Activated CD4-positive, alpha-beta T cell treated with anti-CD3 and anti-CD28 coated beads, Interleukin-2, amount 50 U/mL, for 16 hours (primary cell): ENCODE measurements around the gene TPST2.

Experiments used
- DNase-seq: peaks from one replicate; pipeline ENCODE4 v3.0.0-alpha.2; 2020

TPST2 gene

GRCh38 chr22:26553056-26553752 is 36.7 kb downstream of the TPST2 start:
- DNase-seq = no peak

GRCh38 chr22:26552466-26552865 is 37.5 kb downstream of the TPST2 start:
- DNase-seq = no peak

GRCh38 chr22:26551568-26551967 is 38.4 kb downstream of the TPST2 start:
- DNase-seq = no peak

- DNase-seq = no peak
These were observed 39.4 kb downstream of the TPST2 start for GRCh38 chr22:26550498-26551033.

- no peak for DNase-seq
These were observed 39.9 kb downstream of the TPST2 start for GRCh38 chr22:26549902-26550497.

GRCh38 chr22:26548984-26549383 is 40.9 kb downstream of the TPST2 start:
- DNase-seq = no peak

- DNase-seq = no peak
These were observed 41.6 kb downstream of the TPST2 start for GRCh38 chr22:26548303-26548702.

- DNase-seq = no peak
These were observed 42.1 kb downstream of the TPST2 start for GRCh38 chr22:26547837-26548236.

- peak; percentile 53 for DNase-seq
These were observed 42.5 kb downstream of the TPST2 start for GRCh38 chr22:26547426-26547825.

GRCh38 chr22:26546282-26546681 is 43.6 kb downstream of the TPST2 start:
- no peak for DNase-seq

GRCh38 chr22:26545827-26546226 is 44.1 kb downstream of the TPST2 start:
- no peak for DNase-seq

GRCh38 chr22:26545385-26545784 is 44.5 kb downstream of the TPST2 start:
- DNase-seq = no peak

GRCh38 chr22:26544489-26544888 is 45.4 kb downstream of the TPST2 start:
- no peak for DNase-seq

GRCh38 chr22:26542831-26543230 is 47.1 kb downstream of the TPST2 start:
- DNase-seq = peak; percentile 18

GRCh38 chr22:26541167-26541819 is 48.6 kb downstream of the TPST2 start:
- DNase-seq = no peak

GRCh38 chr22:26540119-26540518 is 49.8 kb downstream of the TPST2 start:
- no peak for DNase-seq

- DNase-seq = no peak
These were observed 53.2 kb downstream of the TPST2 start for GRCh38 chr22:26536762-26537134.

GRCh38 chr22:26536056-26536761 is 53.7 kb downstream of the TPST2 start:
- no peak for DNase-seq

GRCh38 chr22:26535603-26535908 is 54.4 kb downstream of the TPST2 start:
- DNase-seq = no peak

GRCh38 chr22:26534874-26535602 is 54.9 kb downstream of the TPST2 start:
- DNase-seq = no peak

GRCh38 chr22:26534171-26534855 is 55.6 kb downstream of the TPST2 start:
- no peak for DNase-seq

- DNase-seq = no peak
These were observed 60.6 kb downstream of the TPST2 start for GRCh38 chr22:26529345-26529744.
